HG03108 (cell line): ENCODE data around the gene TMEM179.
"Not testable (repeated sequence)": the region's sequence is repeated elsewhere in the genome, so short reads cannot be mapped to it uniquely, and the experiment has no call there.

ENCODE experiments used
- ATAC-seq: cut with Tn5 transposase; IDR thresholded peaks from one replicate; pipeline ENCODE4 v1.9.1; 2021; ENCODE audit warnings: moderate library complexity; ENCODE audit not compliant: unreplicated experiment

TMEM179 gene

GRCh38 chr14:104638190-104638589, 33.6 kb upstream of the TMEM179 start:
- ATAC-seq: no peak

GRCh38 chr14:104637546-104638003, 33.0 kb upstream of the TMEM179 start:
- ATAC-seq: no peak

- not testable (repeated sequence) for ATAC-seq
These were observed 32.4 kb upstream of the TMEM179 start for GRCh38 chr14:104636846-104637545.

- ATAC-seq: no peak
These were observed 31.6 kb upstream of the TMEM179 start for GRCh38 chr14:104636131-104636530.

GRCh38 chr14:104635717-104636116, 31.1 kb upstream of the TMEM179 start:
- ATAC-seq: no peak

- ATAC-seq: no peak
These were observed 30.5 kb upstream of the TMEM179 start for GRCh38 chr14:104634886-104635570.

- ATAC-seq: no peak
These were observed 29.7 kb upstream of the TMEM179 start for GRCh38 chr14:104634138-104634760.

- ATAC-seq: no peak
These were observed 28.9 kb upstream of the TMEM179 start for GRCh38 chr14:104633276-104634137.

- ATAC-seq: no peak
These were observed 28.2 kb upstream of the TMEM179 start for GRCh38 chr14:104632781-104633180.

GRCh38 chr14:104624939-104625338, 20.4 kb upstream of the TMEM179 start:
- ATAC-seq: no peak

GRCh38 chr14:104614126-104614812, 9.7 kb upstream of the TMEM179 start:
- no peak for ATAC-seq

- ATAC-seq: no peak
These were observed 7.3 kb upstream of the TMEM179 start for GRCh38 chr14:104611881-104612280.

- ATAC-seq: no peak
These were observed 6.3 kb upstream of the TMEM179 start for GRCh38 chr14:104610749-104611310.

GRCh38 chr14:104609666-104610065, 5.1 kb upstream of the TMEM179 start:
- ATAC-seq: no peak

- ATAC-seq: no peak
These were observed 716 bp downstream of the TMEM179 start for GRCh38 chr14:104603711-104604401.

- ATAC-seq: no peak
These were observed 1.6 kb downstream of the TMEM179 start for GRCh38 chr14:104602933-104603325.

GRCh38 chr14:104602315-104602932, 2.1 kb downstream of the TMEM179 start:
- ATAC-seq: no peak

GRCh38 chr14:104601786-104602185, 2.8 kb downstream of the TMEM179 start:
- ATAC-seq: no peak

GRCh38 chr14:104600805-104601204, 3.8 kb downstream of the TMEM179 start:
- ATAC-seq: no peak
